T-helper 17 cell (primary cell): ENCODE data around the gene TRIM10. TPM values are rescaled to one million over a fixed set of nuclear protein-coding genes. Genes with fewer than 3 reads are reported as not detected.

ENCODE experiments used
- ATAC-seq: fragments of 150-1000 bp; cut with Tn5 transposase; 2 replicates; pipeline ENCODE4 v1.10.0; 2021; ENCODE audit warnings: mild to moderate bottlenecking, moderate library complexity
- DNase-seq, 3 donors: peaks; one replicate each; pipeline versions ENCODE4 v3.0.0 to v3.0.0-alpha.2; 2020 to 2021
- H3K9me3 ChIP-seq: one replicate; pipeline ENCODE4 v1.7.0; 2013; ENCODE audit warnings: low read length, mild to moderate bottlenecking; ENCODE audit not compliant: control insufficient read depth, poor library complexity, severe bottlenecking
- H3K27ac Mint-ChIP-seq: one replicate; pipeline ENCODE4 v1.8.0; 2022; ENCODE audit warnings: mild to moderate bottlenecking, moderate library complexity, mixed read lengths
- H3K27me3 Mint-ChIP-seq: one replicate; pipeline ENCODE4 v1.8.0; 2022; ENCODE audit warnings: mixed read lengths
- H3K36me3 Mint-ChIP-seq: one replicate; pipeline ENCODE4 v1.8.0; 2022; ENCODE audit warnings: low read depth, mixed read lengths
- H3K4me1 Mint-ChIP-seq: one replicate; pipeline ENCODE4 v1.8.0; 2022; ENCODE audit warnings: mild to moderate bottlenecking, mixed read lengths
- H3K4me3 Mint-ChIP-seq: one replicate; pipeline ENCODE4 v1.8.0; 2022; ENCODE audit warnings: mild to moderate bottlenecking, moderate library complexity, mixed read lengths
- total RNA-seq, 4 donors: library from RNA in 2 of 4; stranded (reverse) in 2 of 4; gene quantifications; one replicate each; pipeline ENCODE4 v1.2.3 and lab custom pipeline; 2022 to 2026

Gene TRIM10
- total RNA-seq, 2 donors from 2014 or later, result 0.37 TPM; not detected in 1

DNA sequence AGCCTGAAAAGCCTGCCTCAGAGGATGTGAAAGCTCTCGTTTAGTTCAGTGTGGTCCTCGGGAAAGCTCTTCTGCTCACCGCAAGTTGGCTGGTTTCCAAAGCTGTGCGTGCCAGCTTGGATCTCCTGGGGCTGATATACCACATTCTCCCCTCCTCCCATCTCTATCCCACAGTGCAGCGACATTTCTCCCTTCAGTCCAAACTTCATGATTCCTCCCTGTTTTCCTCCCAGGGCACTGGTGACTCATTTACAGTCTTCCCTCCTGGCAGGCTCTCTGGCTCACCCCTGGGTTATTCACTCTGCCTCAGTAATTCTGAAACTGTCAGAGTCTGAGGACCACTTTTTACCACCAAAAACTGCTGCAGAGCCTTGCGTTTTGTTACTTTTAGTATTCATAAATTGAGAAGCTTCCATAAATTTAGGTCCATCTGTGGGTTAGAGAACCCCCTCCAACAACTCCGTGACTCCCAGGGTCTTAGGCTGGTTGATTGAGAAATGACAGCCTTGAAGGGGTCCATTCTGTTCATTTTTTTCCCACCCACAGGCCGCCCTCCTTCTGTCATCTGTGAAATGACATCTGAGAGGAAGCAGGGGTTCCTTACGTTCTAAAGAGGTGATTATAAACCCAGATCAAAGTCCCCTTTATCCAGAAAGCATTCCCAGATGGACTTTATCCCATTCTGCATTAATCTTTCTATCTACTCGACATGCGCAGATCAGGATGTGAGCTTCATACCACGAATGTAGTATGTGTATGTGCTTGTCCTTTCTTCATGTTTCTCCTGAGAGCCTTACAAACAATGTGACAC is 6.1 kb downstream of the TRIM10 start:
- Mint-ChIP-seq H3K27ac (no peak overlapping the region), H3K4me1 (peaks cover 8% of the 10 kb centered on the region), H3K4me3 (no peak overlapping the region), H3K27me3 (peaks cover 78% of the 10 kb centered on the region), H3K36me3 (peaks cover 5% of the 10 kb centered on the region)
- ATAC-seq (no peak), DNase-seq (no peak)
- H3K9me3 ChIP-seq, result no peaks in the 10 kb centered on the region

DNA sequence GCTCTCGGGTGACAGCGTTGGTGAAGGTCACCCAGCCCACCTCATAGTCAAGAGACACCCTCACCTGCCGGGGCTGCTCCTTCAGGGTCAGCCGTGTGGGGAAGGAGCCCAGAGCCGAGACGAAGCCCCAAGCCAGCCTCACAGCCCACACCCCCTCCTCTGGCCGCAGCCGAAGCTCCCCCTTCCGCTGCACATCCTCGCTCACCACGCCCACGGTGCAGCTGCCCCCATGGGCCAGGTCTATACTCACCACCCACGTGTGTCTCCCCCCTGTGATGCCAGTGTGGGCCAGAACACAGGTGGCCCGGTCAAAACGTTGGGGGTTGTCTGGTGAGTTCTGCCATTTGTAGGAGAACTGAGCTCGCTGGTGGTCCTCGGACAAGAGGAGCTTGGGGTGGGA is 7.0 kb downstream of the TRIM10 start:
- Mint-ChIP-seq H3K27me3 (peaks cover 71% of the 10 kb centered on the region), H3K4me1 (peaks cover 8% of the 10 kb centered on the region), H3K4me3 (no peak overlapping the region), H3K36me3 (peaks cover 3% of the 10 kb centered on the region), H3K27ac (no peak overlapping the region)
- ATAC-seq (no peak), DNase-seq (no peak)
- no peaks in the 10 kb centered on the region for H3K9me3 ChIP-seq

DNA sequence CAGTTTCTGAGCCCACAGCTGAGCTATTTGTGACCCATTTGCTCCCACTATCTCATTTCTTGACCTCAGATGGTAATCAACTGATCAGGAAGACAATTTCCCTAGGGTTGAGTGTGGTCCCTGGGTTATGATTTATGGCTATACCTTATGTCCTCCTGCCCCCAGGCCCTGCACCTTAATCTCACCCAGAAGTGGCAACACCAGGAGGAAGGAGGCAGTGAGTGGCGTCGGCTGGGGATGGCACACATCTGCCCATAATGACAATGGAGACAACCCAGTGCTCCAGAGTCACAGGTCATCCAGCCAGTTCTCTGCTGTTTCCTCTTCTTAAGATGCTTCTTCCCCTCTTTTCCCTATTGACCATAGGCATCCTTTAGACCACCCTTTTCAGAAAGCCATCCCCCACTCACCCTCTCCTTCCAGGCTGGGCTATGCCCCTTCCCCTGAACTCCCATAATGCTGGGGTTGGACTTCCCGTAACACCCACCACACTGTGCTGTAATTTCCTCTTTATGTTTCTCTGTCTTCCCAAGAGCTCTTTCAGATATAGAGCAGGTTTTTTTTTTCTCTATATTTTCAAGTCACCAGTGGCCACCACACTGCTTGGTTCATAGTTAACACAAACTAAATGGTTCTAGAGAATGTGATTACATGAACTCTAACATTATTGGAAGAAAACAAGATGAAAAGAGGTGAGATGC is 8.0 kb downstream of the TRIM10 start:
- H3K27me3 Mint-ChIP-seq, result peaks cover 71% of the 10 kb centered on the region
- H3K9me3 ChIP-seq, result no peaks in the 10 kb centered on the region
- no peak overlapping the region for H3K4me3 Mint-ChIP-seq
- H3K36me3 Mint-ChIP-seq, result peaks cover 3% of the 10 kb centered on the region
- peak overlapping the region; percentile 79 for H3K27ac Mint-ChIP-seq
- peaks cover 8% of the 10 kb centered on the region for H3K4me1 Mint-ChIP-seq
- no peak for ATAC-seq
- DNase-seq, result no peak

DNA sequence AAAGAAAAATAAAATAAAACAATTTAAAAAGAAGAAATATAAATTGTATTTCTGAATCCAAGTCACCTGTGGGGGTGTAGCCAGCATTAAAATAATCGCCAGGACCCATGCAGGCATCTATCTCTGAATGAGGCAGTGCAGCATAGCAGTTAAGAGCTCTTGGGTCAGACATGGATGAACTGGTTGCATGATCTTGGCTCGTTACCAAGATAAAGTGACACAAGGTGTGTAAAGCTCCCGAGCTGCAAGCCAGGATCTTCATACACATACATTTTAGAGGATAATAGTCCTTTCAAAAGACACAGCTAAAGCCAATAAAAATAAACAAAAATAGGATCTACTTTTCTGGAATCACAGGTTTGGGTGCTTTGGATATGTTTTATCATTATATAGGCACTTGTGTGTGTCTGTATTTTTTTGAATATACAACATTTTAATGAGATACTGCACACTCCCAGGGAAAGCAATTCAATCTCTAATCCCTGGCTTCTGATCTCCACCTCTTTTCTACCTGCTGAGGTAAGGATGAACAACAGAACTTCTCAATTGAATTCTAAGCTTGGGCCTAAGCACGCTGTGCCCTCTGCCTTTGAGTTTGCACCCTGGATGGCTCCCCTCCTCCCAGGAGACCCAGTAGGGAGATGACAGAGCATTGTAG is 8.9 kb downstream of the TRIM10 start:
- H3K36me3 Mint-ChIP-seq, result peaks cover 3% of the 10 kb centered on the region
- no peak overlapping the region for H3K27ac Mint-ChIP-seq
- H3K27me3 Mint-ChIP-seq, result peaks cover 78% of the 10 kb centered on the region
- H3K4me1 Mint-ChIP-seq, result peaks cover 8% of the 10 kb centered on the region
- DNase-seq (no peak), ATAC-seq (no peak)
- no peaks in the 10 kb centered on the region for H3K9me3 ChIP-seq
- H3K4me3 Mint-ChIP-seq, result no peak overlapping the region

DNA sequence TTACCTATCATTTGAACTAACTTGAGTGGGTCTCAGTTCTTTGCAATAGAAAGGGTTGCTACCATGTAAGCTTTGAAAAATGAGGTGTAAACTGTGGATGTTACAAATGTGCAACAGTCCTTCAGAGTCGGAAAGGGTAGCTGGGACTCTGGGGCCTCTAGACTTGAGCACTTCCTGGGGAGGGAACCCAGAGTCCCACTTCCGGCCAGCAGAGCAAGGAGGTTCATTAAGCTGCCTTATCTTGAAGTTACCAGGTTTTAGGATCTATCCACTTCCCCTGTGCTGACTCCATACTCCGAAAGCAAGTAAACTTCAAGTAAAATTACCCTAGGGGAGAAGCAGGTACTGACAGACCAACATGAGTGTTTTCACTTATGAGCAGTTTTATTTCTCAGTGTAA is 9.4 kb downstream of the TRIM10 start:
- no peak for ATAC-seq
- Mint-ChIP-seq H3K36me3 (peaks cover 3% of the 10 kb centered on the region), H3K27ac (no peak overlapping the region), H3K4me1 (peaks cover 8% of the 10 kb centered on the region), H3K27me3 (peaks cover 80% of the 10 kb centered on the region), H3K4me3 (no peak overlapping the region)
- no peaks in the 10 kb centered on the region for H3K9me3 ChIP-seq
- no peak for DNase-seq

DNA sequence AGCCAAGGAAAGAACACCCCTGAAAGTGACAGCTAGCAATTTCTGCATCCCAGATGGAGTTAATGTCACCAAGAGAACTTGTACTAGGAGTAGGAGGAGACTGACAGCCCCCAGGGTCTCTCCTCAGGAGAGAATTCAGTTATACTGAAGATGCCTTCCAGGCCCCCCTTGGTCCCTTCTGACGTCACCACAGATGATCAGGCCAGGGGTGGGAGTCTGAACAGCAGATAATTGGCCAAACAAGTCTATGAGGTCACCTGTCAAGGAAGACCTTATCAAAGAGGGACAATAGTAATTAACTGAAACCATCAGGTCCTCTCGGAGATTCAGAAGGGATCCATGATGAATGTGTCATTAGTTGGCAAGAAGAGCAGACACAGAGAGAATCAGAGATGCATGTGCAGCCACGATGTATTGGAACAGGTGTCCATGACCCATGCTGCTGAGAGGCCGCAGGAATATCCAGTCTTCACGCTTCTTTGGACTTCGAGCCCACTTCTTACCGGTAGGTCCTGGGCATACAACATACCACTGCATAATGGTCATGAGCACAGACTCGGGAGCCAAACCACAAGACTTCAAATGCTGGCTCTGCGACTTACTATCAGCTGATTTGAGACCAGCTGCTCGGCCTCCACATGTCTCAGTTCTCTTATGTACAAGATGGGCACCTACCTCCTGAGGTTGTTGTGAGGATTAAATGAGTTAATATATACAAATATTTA is 10.2 kb downstream of the TRIM10 start:
- DNase-seq (no peak), ATAC-seq (no peak)
- Mint-ChIP-seq H3K4me3 (no peak overlapping the region), H3K27ac (no peak overlapping the region), H3K36me3 (peaks cover 3% of the 10 kb centered on the region), H3K4me1 (peaks cover 8% of the 10 kb centered on the region), H3K27me3 (peaks cover 77% of the 10 kb centered on the region)
- no peaks in the 10 kb centered on the region for H3K9me3 ChIP-seq

DNA sequence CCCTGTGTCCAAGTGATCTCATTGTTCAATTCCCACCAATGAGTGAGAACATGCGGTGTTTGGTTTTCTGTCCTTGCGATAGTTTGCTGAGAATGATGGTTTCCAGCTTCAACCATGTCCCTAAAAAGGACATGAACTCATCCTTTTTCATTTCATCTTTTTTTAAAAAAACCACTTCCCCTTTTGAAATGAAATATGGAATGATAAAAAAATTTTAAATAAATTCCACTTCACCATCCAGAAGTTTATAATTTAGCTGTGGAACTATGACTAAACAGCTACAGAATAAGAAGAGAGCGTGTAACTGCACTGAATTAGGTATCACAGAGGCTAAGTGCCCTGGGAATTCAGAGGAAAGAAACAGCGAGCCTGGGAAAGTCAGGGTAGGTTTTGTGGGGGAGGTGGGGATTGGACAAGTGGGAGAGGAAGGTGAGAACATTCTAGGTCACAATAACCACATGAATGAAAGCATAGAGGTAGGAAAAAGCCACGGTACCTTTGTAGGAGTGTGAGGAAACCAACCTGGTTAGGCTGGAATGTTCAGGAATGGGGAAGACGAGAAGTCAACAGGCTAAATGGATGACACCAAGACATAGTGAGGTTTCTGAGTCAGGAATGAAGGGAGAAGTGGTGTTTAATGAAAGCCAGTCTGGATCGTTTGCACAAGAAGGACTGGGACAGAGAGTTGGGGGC is 11.0 kb downstream of the TRIM10 start:
- H3K4me3 Mint-ChIP-seq, result no peak overlapping the region

DNA sequence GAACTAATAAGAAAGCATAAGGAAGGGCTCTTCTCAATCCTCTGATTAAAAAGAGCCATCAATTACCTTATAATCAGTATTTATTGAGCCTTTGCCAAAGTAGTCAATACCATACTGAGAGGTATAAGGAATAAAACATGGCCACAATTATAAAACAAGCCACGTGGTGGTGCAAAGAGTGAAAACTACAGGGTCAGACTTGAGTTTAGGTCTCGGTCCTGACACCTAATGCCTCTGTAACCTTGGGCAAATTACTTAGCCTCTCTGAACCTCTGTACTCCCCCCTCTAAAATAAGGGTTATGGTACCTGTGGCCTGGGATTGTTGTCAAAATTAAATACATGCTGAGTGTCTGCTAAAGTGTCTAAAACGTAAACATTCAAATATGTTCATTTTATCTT is 11.8 kb downstream of the TRIM10 start:
- DNase-seq (no peak), ATAC-seq (no peak)
- Mint-ChIP-seq H3K4me1 (peaks cover 8% of the 10 kb centered on the region), H3K27me3 (peaks cover 77% of the 10 kb centered on the region), H3K27ac (no peak overlapping the region), H3K36me3 (peaks cover 3% of the 10 kb centered on the region), H3K4me3 (no peak overlapping the region)
- H3K9me3 ChIP-seq, result no peaks in the 10 kb centered on the region

More for the DNA sequence above, 11.0 kb downstream of the TRIM10 start:
- DNase-seq (no peak), ATAC-seq (no peak)
- H3K27me3 Mint-ChIP-seq, result peaks cover 77% of the 10 kb centered on the region
- no peaks in the 10 kb centered on the region for H3K9me3 ChIP-seq
- peaks cover 3% of the 10 kb centered on the region for H3K36me3 Mint-ChIP-seq
- H3K4me1 Mint-ChIP-seq, result peaks cover 8% of the 10 kb centered on the region
- H3K27ac Mint-ChIP-seq, result no peak overlapping the region

DNA sequence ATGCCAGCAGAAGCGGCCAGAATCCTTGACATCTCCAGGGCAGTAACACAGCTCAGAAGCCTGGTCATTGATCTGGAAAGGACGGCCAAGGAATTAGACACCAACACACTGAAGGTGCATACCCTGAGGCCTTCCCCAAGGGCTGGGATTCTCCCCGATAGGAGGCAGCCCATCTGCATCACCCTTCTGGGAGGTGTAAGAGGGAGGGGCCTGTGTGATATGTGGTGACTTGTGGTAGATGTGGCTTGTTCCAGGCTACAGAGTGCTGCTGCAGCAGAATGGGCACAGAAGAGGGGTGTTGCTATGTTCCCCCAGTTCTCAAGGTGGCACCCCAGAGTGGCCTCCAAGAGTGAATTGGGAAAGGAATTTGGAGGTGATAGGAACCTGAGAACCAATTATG is 13.9 kb downstream of the TRIM10 start:
- peaks cover 64% of the 10 kb centered on the region for H3K27me3 Mint-ChIP-seq
- H3K27ac Mint-ChIP-seq, result no peak overlapping the region
- H3K4me3 Mint-ChIP-seq, result no peak overlapping the region
- ATAC-seq (peak; percentile 54), DNase-seq (no peak)
- H3K9me3 ChIP-seq, result no peaks in the 10 kb centered on the region
- peaks cover 4% of the 10 kb centered on the region for H3K36me3 Mint-ChIP-seq
- H3K4me1 Mint-ChIP-seq, result peaks cover 5% of the 10 kb centered on the region

DNA sequence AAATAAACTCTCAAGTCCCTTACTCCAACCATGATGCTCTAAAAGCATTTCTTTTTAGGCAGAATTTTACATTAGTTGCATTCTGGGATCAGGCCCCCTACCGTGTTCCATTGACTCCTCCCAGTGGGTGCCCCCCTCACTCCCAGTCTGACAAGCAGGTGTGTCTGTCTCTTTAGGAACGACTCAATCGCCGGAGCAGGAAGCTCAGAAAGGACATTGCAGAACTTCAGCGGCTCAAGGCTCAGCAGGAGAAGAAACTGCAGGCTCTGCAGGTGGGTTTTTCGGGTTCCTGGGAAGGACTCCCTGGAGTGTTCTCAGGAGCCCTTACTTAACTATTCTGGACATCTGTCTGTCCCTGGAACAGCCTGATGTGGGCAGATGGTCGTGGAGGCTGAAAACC is 15.2 kb downstream of the TRIM10 start:
- Mint-ChIP-seq H3K27me3 (peaks cover 75% of the 10 kb centered on the region), H3K27ac (no peak overlapping the region)

DNA sequence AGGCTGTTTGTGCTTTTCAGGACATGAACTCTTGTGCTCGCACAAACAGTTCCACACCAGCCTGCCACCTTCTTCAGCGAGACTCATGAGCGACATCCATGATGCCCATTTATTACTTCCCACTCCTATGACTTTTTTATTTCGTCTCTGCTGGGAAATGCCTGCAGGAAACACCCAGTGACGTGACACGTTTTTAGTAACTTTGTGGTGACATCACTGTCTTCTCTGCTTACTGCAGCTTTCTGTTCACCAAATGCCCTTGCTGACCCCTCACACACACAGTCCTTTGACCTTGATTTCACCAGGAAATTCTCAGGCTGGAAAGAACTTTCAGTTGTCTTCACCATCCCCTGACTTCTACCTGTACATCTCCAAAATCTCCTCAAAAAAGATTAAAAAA is 16.2 kb downstream of the TRIM10 start:
- Mint-ChIP-seq H3K4me1 (peaks cover 3% of the 10 kb centered on the region), H3K27ac (no peak overlapping the region), H3K27me3 (peaks cover 73% of the 10 kb centered on the region), H3K4me3 (no peak overlapping the region), H3K36me3 (peaks cover 9% of the 10 kb centered on the region)
- ATAC-seq (no peak), DNase-seq (no peak)
- no peaks in the 10 kb centered on the region for H3K9me3 ChIP-seq

More for the DNA sequence above, 15.2 kb downstream of the TRIM10 start:
- ATAC-seq (no peak), DNase-seq (no peak)
- Mint-ChIP-seq H3K4me1 (peaks cover 6% of the 10 kb centered on the region), H3K36me3 (peaks cover 8% of the 10 kb centered on the region), H3K4me3 (no peak overlapping the region)
- no peaks in the 10 kb centered on the region for H3K9me3 ChIP-seq

DNA sequence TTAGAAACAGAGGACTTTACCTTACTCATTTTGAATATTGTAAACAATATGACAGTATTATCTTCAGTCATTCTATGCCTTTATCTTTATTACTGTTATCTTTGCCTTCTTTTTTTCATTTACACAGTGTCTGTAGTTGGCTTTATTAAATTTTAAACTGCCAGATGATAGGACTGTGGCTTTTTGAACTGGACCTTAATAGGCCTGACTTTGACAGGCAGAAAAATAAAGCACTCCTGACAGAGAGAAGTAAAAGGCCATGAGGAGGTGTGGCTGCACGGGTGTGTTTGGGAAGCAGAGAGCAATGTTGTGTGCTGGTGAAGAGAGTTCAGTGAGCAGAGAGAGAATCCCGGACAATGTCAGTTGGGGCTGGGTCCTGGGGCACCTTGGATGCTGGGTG is 17.2 kb downstream of the TRIM10 start:
- DNase-seq, result no peak
- Mint-ChIP-seq H3K27me3 (peaks cover 71% of the 10 kb centered on the region), H3K4me3 (no peak overlapping the region)

More for the DNA sequence above, 17.2 kb downstream of the TRIM10 start:
- ATAC-seq, result no peak
- no peak overlapping the region for H3K27ac Mint-ChIP-seq
- no peaks in the 10 kb centered on the region for H3K9me3 ChIP-seq
- H3K36me3 Mint-ChIP-seq, result peaks cover 9% of the 10 kb centered on the region
- peaks cover 3% of the 10 kb centered on the region for H3K4me1 Mint-ChIP-seq
